Tibial nerve (tissue), 4 donors: ENCODE data around the gene BMP2K. TPM values are rescaled to one million over a fixed set of nuclear protein-coding genes. Genes with fewer than 3 reads are reported as not detected.
"Not testable (repeated sequence)": the region's sequence is repeated elsewhere in the genome, so short reads cannot be mapped to it uniquely, and the experiment has no call there.

Experiments
- DNase-seq, 2 donors: peaks; one replicate each; pipeline ENCODE4 v3.0.0-alpha.2; 2019; ENCODE audit warnings: low spot score in 2 of 2
- H3K27ac ChIP-seq, 4 donors: fragments of 200-600 bp; sonication (generic) in 3 of 4; one replicate each; pipeline ENCODE4 v1.5.1; 2017 to 2019; ENCODE audit warnings: mild to moderate bottlenecking in 1 of 4
- H3K27me3 ChIP-seq, 2 donors: fragments of 200-600 bp; sonication (generic) in 1 of 2; one replicate each; pipeline versions ENCODE4 v1.5.1 to v1.6.0; 2017 to 2019
- H3K36me3 ChIP-seq, 3 donors: fragments of 200-600 bp; sonication (generic); one replicate each; pipeline ENCODE4 v1.5.1; 2018 to 2019
- H3K4me1 ChIP-seq, 4 donors: fragments of 200-600 bp; sonication (generic) in 3 of 4; one replicate each; pipeline ENCODE4 v1.5.1; 2017 to 2019
- H3K4me3 ChIP-seq, 4 donors: fragments of 200-600 bp; sonication (generic) in 3 of 4; one replicate each; pipeline ENCODE4 v1.5.1; 2017 to 2019; ENCODE audit warnings: mild to moderate bottlenecking in 1 of 4, moderate library complexity in 1 of 4
- H3K9me3 ChIP-seq, 4 donors: fragments of 200-600 bp; sonication (generic) in 3 of 4; one replicate each; pipeline ENCODE4 v1.5.1; 2017 to 2019
- CTCF ChIP-seq, 5 experiments: fragments of 200-600 bp in 3 of 5; fragments of 450-650 bp in 2 of 5; sonication (generic) in 3 of 5; IDR thresholded peaks; one replicate each; pipeline ENCODE4 v1.5.1; 2016 to 2019; ENCODE audit warnings: antibody characterized with exemption in 5 of 5, mild to moderate bottlenecking in 3 of 5, moderate library complexity in 2 of 5
- EP300 ChIP-seq, 2 donors: sonication (generic); formaldehyde crosslinking; IDR thresholded peaks; one replicate each; pipeline ENCODE4 v1.6.1; 2017; ENCODE audit warnings: antibody characterized with exemption in 2 of 2, mild to moderate bottlenecking in 1 of 2
- POLR2A ChIP-seq, 2 donors: fragments of 450-650 bp; IDR thresholded peaks; one replicate each; pipeline ENCODE4 v1.6.1; 2017; ENCODE audit warnings: antibody characterized with exemption in 2 of 2, mild to moderate bottlenecking in 2 of 2, moderate library complexity in 2 of 2
- WGBS, 2 donors: methylation state at CpG; one replicate each; pipeline ENCODE4 v1.1.5; 2018; 5-methylcytosine and 5-hydroxymethylcytosine counted together
- total RNA-seq, 4 donors: library from RNA; depleted of rRNA; stranded (reverse); fragments of >200 nt; gene quantifications; one replicate each; pipeline ENCODE4 v1.1.0, GENCODE V29; 2016

BMP2K gene
- total RNA-seq, 4 donors from 2014 or later: 39.8 to 84.8 (median 67.0) TPM

- no peak overlapping the region for H3K4me3 ChIP-seq
- no peak for TF ChIP-seq POLR2A (IDR thresholded peaks at IDR 0.05)
- TF ChIP-seq EP300 (IDR thresholded peaks at IDR 0.05): no peak
- no peak for TF ChIP-seq CTCF (IDR thresholded peaks at IDR 0.05)
- no peaks in the 10 kb centered on the region for H3K4me1 ChIP-seq
- peaks cover 0 to 56% (median 0%) of the 10 kb centered on the region in 3 donors for H3K36me3 ChIP-seq
- no peaks in the 10 kb centered on the region for H3K27me3 ChIP-seq
- no peaks in the 10 kb centered on the region for H3K9me3 ChIP-seq
- no peak overlapping the region for H3K27ac ChIP-seq
- no peak for DNase-seq
These were observed 53.1 kb downstream of the BMP2K start for GRCh38 chr4:78829296-78829695.

GRCh38 chr4:78839676-78840075, 63.5 kb downstream of the BMP2K start:
- H3K27ac ChIP-seq, H3K4me1 ChIP-seq, DNase-seq, H3K4me3 ChIP-seq, H3K9me3 ChIP-seq, H3K27me3 ChIP-seq: not testable (repeated sequence)
- WGBS, 2 donors: 85 to 88% methylated on average over 3 of the region's 3 CpGs
- H3K36me3 ChIP-seq: peaks cover 0 to 47% (median 0%) of the 10 kb centered on the region in 3 donors

GRCh38 chr4:78840286-78840685, 64.1 kb downstream of the BMP2K start:
- H3K9me3 ChIP-seq, H3K4me3 ChIP-seq, DNase-seq, H3K4me1 ChIP-seq, H3K27ac ChIP-seq, H3K27me3 ChIP-seq: not testable (repeated sequence)
- H3K36me3 ChIP-seq: peaks cover 0 to 44% (median 0%) of the 10 kb centered on the region in 3 donors
- 96% methylated on average over 4 of the region's 4 CpGs for WGBS, 2 donors

- TF ChIP-seq POLR2A (IDR thresholded peaks at IDR 0.05): no peak
- no peak for TF ChIP-seq CTCF (IDR thresholded peaks at IDR 0.05)
- TF ChIP-seq EP300 (IDR thresholded peaks at IDR 0.05): no peak
- Histone ChIP-seq H3K9me3 (no peaks in the 10 kb centered on the region), H3K36me3 (peaks cover 0 to 13% (median 0%) of the 10 kb centered on the region in 3 donors), H3K27ac (no peak overlapping the region), H3K4me1 (peaks cover 0 to 9% (median 0%) of the 10 kb centered on the region in 4 donors), H3K4me3 (no peak overlapping the region), H3K27me3 (no peaks in the 10 kb centered on the region)
- 76 to 83% methylated on average over 2 of the region's 2 CpGs for WGBS, 2 donors
- DNase-seq: no peak
These were observed 69.3 kb downstream of the BMP2K start for GRCh38 chr4:78845472-78845871.

GRCh38 chr4:78846258-78846657, 70.1 kb downstream of the BMP2K start:
- TF ChIP-seq EP300 (IDR thresholded peaks at IDR 0.05) (no peak), POLR2A (IDR thresholded peaks at IDR 0.05) (no peak), CTCF (IDR thresholded peaks at IDR 0.05) (no peak)
- Histone ChIP-seq H3K36me3 (peaks cover 0 to 17% (median 0%) of the 10 kb centered on the region in 3 donors), H3K27me3 (no peaks in the 10 kb centered on the region), H3K9me3 (no peaks in the 10 kb centered on the region), H3K4me1 (peaks cover 0 to 9% (median 0%) of the 10 kb centered on the region in 4 donors), H3K4me3 (no peak overlapping the region), H3K27ac (no peak overlapping the region)
- no peak for DNase-seq

GRCh38 chr4:78862314-78862737, 86.2 kb downstream of the BMP2K start:
- Histone ChIP-seq H3K27ac (no peak overlapping the region), H3K4me3 (no peak overlapping the region), H3K36me3 (peaks cover 0 to 20% (median 7%) of the 10 kb centered on the region in 3 donors), H3K27me3 (no peaks in the 10 kb centered on the region), H3K4me1 (peaks cover 0 to 19% (median 4%) of the 10 kb centered on the region in 4 donors), H3K9me3 (no peaks in the 10 kb centered on the region)
- WGBS, 2 donors: 83 to 89% methylated on average over 2 of the region's 2 CpGs
- no peak for DNase-seq
- TF ChIP-seq POLR2A (IDR thresholded peaks at IDR 0.05): no peak
- TF ChIP-seq EP300 (IDR thresholded peaks at IDR 0.05): no peak
- TF ChIP-seq CTCF (IDR thresholded peaks at IDR 0.05): no peak
